Left renal cortex interstitium (tissue), 4 donors: Measurements from ENCODE around the gene AASDH. TPM values are rescaled to one million over a fixed set of nuclear protein-coding genes. Genes with fewer than 3 reads are reported as not detected.

Experiments used
- DNase-seq, 4 donors: peaks; one replicate each; pipeline ENCODE4 v3.0.0-alpha.2; 2013; ENCODE audit warnings: low read depth in 4 of 4, low spot score in 2 of 4, missing footprints in 1 of 4
- polyA plus RNA-seq, 4 donors: library from polyadenylated mRNA; unstranded; fragments of 120-200 nt; gene quantifications; one replicate each; pipeline ENCODE4 v1.2.1, GENCODE V29; 2013; ENCODE audit not compliant: insufficient read length in 4 of 4

Gene AASDH
- polyA plus RNA-seq, 4 donors = 18.8 to 28.8 (median 25.3) TPM

DNA sequence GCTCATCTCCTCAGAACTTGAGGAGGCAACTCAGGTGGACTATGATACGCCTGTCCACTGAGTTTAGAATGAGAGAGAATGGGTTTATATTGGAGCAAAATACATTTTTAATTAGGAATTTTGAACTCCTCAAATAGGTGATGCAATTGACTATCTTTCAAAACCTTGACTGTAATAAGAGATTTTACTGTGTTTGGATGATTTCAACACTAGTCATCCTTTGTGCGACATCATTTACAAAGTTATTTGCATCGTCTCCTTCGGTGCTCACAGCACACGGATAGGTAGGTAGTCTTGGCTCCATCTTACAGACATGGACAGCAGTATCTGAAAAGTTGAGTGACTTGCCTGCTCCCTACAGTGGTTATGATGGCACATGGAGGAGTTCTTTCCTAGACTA lies 67.0 kb downstream of the AASDH start:
- DNase-seq = no peak

DNA sequence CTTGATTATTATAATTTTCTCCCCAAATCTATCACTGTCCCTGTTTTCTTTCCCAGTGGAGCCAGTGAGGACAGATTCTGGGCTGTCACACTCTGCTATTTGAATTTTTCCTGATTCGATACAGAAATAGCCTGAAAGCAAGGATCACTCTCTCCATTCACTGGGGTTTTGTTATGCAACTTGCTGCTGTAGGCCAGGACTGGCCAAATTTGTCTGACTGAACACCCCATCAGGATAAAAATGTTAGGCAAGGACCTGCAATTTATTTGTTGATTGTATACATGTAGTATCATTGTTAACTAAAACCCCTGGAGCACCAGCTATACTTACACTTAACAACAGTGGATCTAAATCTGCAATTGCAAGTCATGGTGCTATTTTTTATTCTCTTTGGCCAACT lies 68.7 kb downstream of the AASDH start:
- DNase-seq = no peak

DNA sequence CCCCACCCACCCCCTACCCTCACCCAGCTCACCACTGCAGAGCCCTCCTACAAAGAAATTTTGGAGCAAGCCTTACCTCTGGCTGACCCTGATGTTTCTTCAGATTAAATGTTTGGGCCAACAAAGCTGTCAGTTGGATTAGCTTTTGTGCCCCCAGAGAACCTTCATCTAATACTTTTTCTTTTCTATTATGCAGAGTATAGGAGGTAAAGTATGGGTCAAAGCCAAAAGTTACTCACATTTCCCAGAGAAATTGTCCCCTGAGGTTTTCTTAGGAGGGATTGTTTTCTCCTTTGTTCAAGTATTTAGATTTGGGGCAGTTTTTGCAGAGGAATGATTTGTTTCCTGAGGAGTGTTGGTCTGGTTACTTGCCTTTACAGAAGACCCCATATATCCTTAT lies 69.5 kb downstream of the AASDH start:
- DNase-seq = no peak

DNA sequence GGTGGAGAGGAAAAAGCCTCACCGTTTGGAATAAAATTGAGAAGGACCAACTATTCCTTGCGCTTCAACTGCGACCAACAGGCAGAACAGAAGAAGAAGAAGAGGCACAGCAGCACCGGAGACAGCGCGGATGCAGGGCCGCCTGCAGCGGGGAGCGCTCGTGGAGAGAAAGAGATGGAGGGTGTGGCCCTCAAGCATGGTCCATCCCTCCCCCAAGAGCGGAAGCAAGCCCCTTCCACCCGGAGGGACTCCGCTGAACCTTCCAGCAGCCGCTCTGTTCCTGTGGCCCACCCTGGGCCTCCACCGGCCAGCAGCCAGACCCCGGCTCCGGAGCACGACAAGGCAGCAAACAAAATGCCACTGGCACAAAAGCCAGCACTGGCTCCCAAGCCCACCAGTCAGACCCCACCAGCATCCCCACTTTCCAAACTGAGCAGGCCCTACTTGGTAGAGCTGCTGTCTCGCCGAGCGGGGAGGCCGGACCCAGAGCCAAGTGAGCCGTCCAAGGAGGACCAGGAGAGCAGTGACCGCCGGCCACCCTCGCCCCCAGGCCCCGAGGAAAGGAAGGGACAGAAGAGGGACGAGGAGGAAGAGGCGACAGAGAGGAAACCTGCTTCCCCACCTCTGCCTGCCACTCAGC lies 71.2 kb downstream of the AASDH start:
- DNase-seq = no peak

DNA sequence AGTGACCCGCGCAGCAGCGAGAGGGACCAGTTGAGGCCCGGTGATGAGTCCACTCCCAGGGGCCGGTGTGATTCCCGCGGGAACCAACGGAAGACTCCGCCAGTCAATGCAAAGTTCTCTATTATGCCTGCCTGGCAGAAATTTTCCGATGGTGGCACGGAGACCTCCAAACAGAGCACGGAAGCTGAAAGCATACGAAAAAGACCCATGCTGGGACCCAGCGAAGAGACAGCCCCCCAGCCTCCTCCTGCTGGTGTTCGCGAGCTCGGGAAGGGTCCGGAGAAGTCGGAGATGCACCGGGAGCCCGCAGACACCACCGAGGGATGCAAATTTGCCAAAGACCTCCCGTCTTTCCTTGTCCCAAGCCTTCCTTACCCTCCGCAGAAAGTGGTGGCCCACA lies 71.7 kb downstream of the AASDH start:
- DNase-seq = no peak

DNA sequence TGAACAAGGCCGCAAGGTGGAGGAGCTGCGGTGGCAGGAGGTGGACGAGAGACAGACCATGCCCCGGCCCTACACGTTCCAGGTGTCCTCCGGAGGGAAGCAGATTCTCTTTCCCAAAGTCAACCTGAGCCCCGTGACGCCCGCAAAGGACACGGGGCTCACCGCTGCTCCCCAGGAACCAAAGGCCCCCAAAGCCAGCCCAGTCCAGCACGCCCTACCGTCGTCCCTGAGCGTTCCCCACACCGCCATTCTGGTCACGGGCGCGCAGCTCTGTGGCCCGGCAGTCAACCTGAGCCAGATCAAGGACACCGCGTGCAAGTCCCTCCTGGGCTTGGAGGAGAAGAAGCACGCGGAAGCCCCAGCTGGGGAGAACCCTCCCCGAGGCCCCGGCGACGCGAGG lies 72.2 kb downstream of the AASDH start:
- DNase-seq = no peak

DNA sequence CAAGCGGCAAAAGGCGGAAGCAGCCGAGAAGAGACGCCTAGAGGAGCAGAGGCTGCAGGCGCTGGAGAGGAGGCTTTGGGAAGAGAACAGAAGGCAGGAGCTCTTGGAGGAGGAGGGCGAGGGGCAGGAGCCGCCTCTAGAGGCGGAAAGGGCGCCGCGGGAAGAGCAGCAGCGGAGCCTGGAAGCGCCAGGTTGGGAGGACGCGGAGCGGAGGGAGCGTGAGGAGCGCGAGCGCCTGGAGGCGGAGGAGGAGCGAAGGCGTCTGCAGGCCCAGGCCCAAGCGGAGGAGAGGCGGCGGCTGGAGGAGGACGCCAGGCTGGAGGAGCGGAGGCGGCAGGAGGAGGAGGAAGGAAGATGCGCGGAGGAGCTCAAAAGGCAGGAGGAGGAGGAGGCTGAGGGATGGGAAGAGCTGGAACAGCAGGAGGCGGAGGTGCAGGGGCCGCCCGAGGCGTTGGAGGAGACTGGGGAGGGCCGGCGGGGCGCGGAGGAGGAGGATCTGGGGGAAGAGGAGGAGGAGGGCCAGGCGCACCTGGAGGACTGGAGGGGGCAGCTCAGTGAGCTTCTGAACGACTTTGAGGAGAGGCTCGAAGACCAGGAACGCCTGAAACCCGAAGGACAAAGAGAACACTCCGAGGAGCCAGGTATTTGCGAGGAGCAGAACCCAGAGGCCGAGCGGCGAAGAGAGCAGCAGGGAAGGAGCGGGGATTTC lies 72.9 kb downstream of the AASDH start:
- no peak for DNase-seq

DNA sequence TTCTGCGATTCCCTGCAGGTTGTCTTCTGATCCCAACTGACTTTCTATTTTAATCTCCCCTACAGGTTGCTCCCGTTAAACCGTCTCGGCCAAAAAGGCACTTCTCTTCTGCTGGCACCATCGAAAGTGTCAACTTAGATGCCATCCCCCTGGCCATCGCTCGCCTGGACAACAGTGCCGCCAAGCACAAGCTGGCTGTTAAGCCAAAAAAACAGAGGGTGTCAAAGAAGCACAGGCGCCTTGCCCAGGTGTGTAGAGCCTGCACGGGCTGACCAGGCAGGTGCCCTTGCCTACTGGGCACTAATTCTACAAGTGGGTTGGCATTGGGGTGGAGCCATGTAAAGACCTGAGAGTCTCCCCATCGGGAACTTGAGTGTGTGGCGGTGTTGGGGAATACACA lies 74.2 kb downstream of the AASDH start:
- no peak for DNase-seq

DNA sequence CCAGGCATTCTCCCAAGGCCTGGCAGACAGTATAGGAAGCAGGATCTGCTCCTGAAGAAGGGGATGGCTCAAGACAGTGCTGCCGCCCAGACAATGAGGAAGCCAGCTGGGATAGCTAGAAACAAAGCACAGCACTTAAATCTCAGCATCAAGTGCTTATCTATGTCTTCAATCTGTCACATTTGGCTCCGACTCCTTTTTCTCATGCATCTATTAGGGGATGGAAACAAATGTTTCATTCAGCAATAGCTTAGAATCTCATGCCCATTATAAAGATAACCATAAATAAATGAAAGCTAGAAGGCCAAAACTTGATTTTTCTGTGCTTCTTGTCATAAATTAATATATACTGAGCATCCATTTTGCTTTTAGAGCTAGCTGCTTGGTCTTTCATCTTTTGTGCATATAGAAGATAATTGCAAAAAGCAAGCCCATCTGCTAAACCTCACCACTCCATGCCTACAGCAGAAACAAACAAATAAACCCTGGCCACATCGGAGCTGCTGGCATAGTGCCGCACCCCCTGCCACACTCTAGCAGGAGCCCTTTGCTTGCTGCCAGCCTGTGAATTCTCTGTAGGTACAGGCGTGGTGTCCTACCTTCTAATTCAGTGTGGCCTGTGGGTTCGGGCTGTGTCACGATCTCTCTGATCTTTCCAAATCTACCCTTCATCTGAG lies 75.9 kb downstream of the AASDH start:
- no peak for DNase-seq

DNA sequence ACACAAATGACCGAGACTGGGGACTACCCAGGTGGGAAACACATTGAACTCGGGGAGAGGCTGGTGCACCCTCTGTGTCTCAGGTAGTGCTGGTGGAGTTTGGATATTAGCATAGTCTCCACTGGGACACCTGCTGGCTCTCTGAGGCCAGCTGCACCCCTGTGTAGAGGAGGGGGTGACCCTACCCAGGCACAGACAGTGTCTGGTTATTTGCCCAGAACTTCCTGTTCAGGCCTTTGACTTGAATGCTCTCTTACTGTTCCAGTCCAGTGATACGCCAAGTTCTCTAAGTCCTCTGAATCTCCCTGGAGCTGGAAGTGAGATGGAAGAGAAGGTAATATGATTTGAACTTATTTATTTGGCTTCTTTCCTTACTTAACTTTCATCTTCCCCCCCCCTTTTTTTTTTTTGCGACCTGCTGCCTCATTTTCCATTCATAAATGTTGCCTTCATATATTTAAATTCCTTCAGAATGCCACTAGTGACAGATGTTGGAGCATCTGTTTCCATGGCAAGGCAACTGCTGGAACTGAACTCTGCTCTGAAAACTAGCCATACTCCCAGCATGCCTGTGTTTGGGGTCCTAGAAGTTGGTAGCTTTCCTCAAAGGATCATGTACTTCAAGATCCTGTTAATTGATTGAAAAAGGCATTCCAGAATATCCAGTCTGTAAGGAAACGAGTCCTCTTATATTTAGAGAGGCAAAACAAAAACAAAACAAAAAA lies 76.7 kb downstream of the AASDH start:
- no peak for DNase-seq

DNA sequence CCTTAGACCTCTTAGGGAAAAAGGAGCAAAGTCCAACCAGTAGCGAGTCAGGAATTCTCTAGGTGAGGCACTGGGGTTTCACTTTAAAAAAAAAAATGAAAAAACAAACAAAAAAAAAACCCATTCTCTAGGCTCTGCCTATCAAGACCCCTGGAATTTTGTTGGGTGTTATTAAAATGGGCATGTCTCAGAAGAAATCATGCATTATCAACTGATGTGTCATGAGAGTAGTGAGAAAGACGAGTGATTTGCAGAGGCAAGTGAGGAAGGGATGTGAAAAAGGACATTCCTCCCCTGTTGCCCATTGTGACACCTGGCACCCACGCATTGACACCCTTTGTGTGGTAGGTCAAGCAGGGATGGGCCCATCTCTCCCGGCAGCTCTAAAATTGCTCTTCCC lies 78.9 kb downstream of the AASDH start:
- no peak for DNase-seq

DNA sequence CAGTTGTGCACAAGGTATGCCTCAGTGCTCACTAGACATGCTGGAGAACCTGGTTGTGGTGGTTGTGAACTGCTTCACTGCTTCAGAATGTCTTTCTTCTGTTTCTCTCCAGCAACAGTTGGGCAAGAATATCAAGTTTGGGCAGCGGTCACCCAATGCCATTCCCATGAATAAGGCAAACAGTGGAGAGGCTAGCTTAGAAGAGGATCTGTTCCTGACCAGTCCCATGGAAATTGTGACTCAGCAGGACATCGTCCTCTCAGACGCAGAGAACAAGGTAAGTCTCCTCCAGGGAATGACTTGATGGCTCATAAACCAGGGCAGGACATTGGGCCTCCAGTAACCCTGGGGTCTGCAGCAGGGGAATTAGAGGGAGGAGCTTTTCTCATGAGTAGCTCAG lies 79.9 kb downstream of the AASDH start:
- no peak for DNase-seq

DNA sequence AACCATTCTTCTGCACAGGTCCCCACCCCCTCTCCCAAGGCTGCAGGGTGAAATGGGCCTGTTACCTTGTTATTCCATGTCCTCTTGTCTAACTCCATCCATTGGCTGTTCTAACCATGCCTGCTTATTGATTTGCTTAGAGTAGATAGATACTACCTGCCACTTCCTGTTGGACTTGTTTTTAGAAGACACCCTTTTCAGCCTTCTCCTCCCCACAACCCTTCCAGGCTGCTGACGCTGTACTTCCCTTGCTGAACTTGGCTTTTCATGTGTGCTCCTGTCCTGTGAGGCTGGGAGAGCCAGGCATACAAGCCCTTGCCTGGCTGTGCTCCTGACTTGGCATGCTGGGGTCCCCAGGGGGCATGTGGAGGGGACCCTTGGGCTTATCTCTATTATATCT lies 81.9 kb downstream of the AASDH start:
- DNase-seq = no peak

DNA sequence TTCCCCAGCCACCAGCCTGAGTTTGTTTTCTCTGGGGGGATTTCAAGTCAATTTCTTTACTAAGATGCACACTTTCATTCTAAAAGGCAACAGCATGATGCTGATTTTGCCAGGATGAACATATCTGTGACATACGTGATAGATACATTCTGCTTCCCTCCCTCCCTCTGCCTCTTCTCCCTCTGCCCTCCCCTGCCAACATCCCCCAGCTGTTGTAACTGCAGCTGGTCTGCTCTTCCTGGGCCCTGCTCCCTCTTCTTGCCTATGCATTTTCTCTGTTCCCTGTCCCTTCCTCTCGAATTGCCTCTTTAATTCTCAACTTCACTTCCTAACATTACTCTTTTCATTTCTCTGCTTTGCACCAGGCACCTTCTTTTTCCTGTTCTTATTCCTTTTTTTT lies 83.4 kb downstream of the AASDH start:
- DNase-seq = no peak

DNA sequence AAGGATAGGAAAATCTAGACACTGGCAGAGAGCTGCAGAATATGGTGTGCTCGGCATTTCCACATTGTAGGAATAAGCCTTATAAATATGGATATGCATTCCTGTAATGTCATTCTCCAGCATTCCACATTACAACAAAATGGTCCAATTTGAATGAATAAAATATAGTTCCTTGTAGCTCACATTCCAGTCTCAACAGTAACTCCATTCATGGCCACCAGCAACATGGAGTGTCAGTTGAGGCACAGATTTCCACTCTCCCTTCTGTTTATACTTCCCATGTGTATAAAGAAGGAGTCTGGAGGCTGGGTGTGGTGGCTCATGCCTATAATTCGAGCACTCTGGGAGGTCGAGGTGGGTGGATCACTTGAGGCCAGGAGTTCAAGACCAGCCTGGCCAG lies 84.5 kb downstream of the AASDH start:
- no peak for DNase-seq

DNA sequence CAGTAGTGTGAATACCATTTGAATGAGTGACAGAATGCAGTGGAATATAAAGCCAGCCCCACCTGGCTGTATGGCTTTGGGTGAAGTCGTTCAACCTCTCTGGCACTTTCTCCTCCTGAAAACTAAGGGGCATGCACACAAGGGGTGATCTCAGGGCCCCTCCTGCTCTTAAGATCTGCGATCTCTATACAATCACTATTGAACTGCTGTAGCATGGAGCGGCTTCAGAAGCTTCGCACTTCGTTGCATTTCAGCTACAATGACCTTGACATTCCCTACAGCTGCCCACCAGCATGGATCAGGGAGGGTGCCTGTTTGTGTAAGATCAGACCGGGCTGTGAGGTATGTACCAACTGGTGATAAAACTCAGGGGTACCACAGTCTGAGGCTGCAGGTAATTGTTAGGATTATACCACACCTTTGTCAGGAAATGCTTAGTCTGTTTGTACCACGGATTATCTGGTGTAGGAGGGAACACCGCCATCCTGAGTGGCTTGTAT lies 85.2 kb downstream of the AASDH start:
- no peak for DNase-seq

DNA sequence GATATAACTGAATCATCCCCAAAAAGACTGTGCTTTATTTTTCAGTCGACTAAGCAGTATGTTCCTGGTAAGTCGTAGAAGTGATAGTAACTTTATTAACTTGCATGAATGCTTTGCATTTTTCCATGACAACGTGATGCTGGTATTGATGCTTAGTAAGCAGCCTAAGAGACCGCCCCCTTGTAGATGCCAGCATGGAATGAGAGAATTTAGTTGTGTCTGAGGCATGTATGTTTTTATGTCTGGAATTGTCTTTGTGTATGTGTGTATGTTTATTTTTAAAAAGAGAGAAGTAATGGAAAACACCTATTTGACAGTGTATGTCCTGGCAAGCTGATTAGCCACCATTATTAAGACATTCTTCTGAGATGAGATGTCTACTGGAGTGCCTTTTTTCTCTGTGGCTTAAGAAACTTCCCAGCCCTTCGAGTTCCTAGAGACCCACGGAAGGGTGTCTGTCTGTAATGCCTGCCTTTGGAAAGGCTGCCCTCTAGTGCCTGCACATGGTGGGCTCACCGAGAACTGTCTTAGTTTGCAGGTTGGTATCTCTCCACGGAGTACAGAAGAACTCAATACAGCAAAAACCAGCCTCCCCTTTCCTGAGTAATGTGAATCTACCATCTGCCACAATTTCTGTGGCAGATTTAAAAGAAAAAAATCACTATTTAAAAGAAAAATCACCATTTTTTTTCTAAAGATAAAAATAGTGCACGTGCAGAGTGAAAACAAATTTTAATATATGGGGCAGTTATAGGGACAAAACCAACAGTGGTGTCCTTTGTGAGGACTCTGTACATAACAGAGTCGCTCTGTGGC lies 85.9 kb downstream of the AASDH start:
- DNase-seq = peak; percentile 52 to 81 (median 58)

DNA sequence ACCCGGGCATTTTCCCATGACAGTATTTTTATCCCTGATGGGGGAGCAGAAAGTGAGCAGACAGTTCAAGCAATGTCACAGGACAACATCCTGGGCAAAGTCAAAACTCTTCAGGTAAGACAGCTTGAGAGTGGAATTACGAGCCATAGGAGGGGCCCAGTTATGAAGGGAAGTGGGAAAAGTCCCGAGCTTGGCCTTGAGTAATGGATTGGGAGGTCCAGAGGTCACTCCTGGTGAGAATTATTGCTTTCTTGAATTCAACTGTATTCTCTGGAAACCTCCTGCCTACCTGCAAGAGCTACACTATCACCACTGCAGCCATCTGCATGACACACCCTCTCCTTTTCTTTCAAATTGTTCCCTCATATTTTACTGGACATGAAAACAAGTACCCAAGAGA lies 89.1 kb downstream of the AASDH start:
- no peak for DNase-seq

DNA sequence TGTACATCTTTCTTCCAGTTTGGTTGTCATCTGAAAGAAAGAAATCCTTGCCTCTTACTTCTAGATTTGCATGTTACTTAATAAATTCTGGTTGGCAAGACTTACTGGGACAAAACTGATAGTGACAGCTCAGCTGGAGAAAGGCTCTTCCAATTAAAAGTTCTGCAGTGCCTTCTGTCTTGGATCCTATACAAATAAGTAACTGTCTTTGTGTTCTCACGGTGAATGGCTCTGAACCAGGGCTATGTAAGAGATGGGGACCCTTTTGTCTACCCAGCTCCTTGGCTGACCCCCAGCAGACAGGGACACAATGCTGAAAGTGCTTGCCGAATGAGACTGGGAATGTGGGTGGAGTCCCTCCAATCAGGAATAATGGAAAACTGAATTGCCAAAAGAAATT lies 89.5 kb downstream of the AASDH start:
- no peak for DNase-seq

DNA sequence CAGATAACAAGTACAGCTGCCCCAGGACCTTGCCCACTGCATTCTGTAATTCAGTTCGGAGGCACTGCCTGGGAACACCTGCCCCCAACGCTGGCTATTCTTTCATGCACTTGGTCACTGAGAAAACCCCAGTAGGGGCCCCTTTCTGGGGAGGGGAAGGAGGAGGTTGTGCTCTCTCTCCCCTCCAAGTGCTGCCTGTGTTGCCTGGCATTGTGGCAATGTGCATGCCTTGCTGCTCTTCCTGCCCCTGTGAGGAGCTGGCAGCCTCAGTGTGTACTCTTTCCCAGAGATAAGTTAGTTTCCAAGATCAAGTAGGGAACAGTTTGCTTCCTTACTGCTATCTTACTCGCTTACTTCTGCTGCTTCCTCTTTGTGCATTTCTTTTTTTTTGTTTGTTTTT lies 90.8 kb downstream of the AASDH start:
- no peak for DNase-seq
